WERI-Rb-1 (cell line): ENCODE data around the gene SETX.

Source experiments
- DNase-seq: peaks from one replicate; pipeline ENCODE4 v3.0.0-alpha.2; 2020
- H3K27ac ChIP-seq: fragments of 250-450 bp; sonication (Bioruptor Pico); 2 replicates; pipeline ENCODE4 v1.5.1; 2020; ENCODE audit warnings: mild to moderate bottlenecking, moderate library complexity
- H3K27me3 ChIP-seq: fragments of 250-450 bp; sonication (Bioruptor Pico); 2 replicates; pipeline ENCODE4 v1.5.1; 2021; ENCODE audit warnings: mild to moderate bottlenecking, low read depth, moderate library complexity; ENCODE audit not compliant: insufficient read depth, severe bottlenecking
- H3K36me3 ChIP-seq: fragments of 250-450 bp; sonication (Bioruptor Pico); 2 replicates; pipeline ENCODE4 v1.5.1; 2020; ENCODE audit warnings: mild to moderate bottlenecking, moderate library complexity
- H3K4me3 ChIP-seq: 2 replicates; pipeline ENCODE4 v1.5.1; 2011; ENCODE audit warnings: low read depth, mild to moderate bottlenecking, control low read depth, low read length
- H3K9me3 ChIP-seq: fragments of 250-450 bp; sonication (Bioruptor Pico); 2 replicates; pipeline ENCODE4 v1.5.1; 2021; ENCODE audit warnings: mild to moderate bottlenecking, moderate library complexity; ENCODE audit not compliant: severe bottlenecking
- TF ChIP-seq, protein P1 (sequence below): IDR thresholded peaks from 2 replicates; pipeline ENCODE4 v1.5.1; 2011; ENCODE audit warnings: low read depth, mild to moderate bottlenecking, control low read depth, inconsistent platforms, low read length

Gene SETX

DNA sequence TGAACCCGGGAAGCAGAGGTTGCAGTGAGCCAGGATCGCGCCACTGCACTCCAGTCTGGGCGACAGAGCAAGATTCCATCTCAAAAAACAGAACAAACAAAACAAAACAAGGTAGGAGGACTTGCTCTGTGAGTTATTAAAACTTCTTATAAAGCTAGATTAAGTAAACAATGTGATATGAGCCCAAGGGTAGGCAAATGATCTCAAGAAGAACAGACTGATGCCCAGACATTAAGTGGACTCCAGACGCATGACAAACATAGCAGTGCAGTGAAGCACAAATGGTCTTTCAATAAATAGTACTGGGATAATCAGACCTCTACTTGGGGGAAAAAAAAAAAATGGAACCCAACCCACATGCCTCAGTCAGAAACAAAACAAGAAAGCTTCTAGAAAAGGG, 45.7 kb downstream of the SETX start:
- H3K9me3 ChIP-seq, result no peaks in the 10 kb centered on the region
- DNase-seq, result no peak
- TF ChIP-seq, protein P1, sequence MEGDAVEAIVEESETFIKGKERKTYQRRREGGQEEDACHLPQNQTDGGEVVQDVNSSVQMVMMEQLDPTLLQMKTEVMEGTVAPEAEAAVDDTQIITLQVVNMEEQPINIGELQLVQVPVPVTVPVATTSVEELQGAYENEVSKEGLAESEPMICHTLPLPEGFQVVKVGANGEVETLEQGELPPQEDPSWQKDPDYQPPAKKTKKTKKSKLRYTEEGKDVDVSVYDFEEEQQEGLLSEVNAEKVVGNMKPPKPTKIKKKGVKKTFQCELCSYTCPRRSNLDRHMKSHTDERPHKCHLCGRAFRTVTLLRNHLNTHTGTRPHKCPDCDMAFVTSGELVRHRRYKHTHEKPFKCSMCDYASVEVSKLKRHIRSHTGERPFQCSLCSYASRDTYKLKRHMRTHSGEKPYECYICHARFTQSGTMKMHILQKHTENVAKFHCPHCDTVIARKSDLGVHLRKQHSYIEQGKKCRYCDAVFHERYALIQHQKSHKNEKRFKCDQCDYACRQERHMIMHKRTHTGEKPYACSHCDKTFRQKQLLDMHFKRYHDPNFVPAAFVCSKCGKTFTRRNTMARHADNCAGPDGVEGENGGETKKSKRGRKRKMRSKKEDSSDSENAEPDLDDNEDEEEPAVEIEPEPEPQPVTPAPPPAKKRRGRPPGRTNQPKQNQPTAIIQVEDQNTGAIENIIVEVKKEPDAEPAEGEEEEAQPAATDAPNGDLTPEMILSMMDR, result no peak
- no peak overlapping the region for H3K27ac ChIP-seq
- no peaks in the 10 kb centered on the region for H3K27me3 ChIP-seq
- no peak overlapping the region for H3K4me3 ChIP-seq
- peaks cover 59% of the 10 kb centered on the region for H3K36me3 ChIP-seq

DNA sequence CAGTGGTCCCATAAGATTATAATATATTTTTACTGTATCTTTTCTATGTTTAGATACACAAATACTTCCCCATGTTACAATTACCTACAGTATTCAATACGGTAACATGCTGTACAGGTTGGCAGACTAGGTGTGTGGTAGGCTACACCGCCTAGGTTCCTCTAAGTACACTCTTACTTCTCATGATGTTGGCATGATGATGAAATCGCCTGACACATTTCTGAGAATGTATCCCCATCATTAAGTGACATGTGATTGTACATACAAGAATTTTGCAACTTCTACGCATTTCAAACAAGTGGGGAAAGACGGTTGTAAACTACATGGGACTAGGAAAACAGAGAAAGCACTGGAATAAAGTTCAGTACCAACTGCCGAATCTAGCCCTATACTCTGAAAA, 53.3 kb downstream of the SETX start:
- H3K4me3 ChIP-seq, result no peak overlapping the region
- H3K27ac ChIP-seq, result peak overlapping the region; percentile 39; the same call in 1 of the 2 replicates
- TF ChIP-seq, protein P1, result no peak
- no peaks in the 10 kb centered on the region for H3K9me3 ChIP-seq
- peaks cover 74% of the 10 kb centered on the region for H3K36me3 ChIP-seq
- DNase-seq, result no peak
- H3K27me3 ChIP-seq, result no peaks in the 10 kb centered on the region

DNA sequence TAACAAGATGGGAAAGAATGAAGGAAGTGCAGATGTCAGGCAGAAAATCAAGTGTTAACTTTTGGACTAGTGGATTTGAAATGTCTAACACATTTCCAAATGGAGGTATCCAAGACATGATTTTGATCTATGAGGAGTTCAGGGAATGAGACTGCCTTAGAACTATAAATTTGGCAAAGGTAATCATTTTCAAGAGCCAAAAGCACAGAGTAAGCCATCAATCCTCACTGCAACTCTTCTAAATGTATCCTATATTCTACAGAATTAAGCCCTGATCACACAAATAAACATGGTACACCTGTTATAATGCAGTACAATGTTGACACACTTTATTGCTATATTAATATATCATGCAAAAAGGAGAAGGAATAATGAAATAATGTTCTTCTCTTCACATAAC, 55.6 kb downstream of the SETX start:
- no peak for DNase-seq
- no peak overlapping the region for H3K4me3 ChIP-seq
- no peaks in the 10 kb centered on the region for H3K27me3 ChIP-seq
- no peaks in the 10 kb centered on the region for H3K9me3 ChIP-seq
- TF ChIP-seq, protein P1, result no peak
- H3K27ac ChIP-seq, result no peak overlapping the region
- peaks cover 84% of the 10 kb centered on the region for H3K36me3 ChIP-seq

DNA sequence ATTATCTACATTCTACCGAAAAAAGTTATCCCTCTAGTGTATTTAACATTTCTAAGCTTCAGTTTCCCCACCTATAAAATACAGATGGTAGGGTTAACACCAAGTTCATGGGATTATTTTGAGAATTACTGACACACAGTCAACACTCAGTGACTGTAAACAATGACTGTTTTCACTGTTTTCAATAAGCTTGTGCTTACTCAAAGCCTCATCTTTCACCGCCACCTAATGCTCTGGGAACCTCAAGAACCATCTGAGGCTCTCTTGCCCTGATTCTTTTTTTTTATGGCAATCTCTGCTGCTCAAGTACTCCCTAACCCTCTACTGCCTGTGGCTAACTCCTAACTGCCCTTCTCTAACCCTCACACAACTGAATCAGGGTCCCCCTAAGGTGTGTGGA, 59.6 kb downstream of the SETX start:
- no peak overlapping the region for H3K4me3 ChIP-seq
- H3K27me3 ChIP-seq, result no peaks in the 10 kb centered on the region
- no peak overlapping the region for H3K27ac ChIP-seq
- peaks cover 88% of the 10 kb centered on the region for H3K36me3 ChIP-seq
- TF ChIP-seq, protein P1, result no peak
- H3K9me3 ChIP-seq, result no peaks in the 10 kb centered on the region
- DNase-seq, result no peak

- Histone ChIP-seq H3K27ac (no peak overlapping the region), H3K27me3 (no peaks in the 10 kb centered on the region), H3K9me3 (no peaks in the 10 kb centered on the region), H3K4me3 (no peak overlapping the region), H3K36me3 (peaks cover 80% of the 10 kb centered on the region)
- TF ChIP-seq, protein P1, result no peak
- no peak for DNase-seq
These were observed 61.6 kb downstream of the SETX start for GRCh38 chr9:132293145-132293721.

DNA sequence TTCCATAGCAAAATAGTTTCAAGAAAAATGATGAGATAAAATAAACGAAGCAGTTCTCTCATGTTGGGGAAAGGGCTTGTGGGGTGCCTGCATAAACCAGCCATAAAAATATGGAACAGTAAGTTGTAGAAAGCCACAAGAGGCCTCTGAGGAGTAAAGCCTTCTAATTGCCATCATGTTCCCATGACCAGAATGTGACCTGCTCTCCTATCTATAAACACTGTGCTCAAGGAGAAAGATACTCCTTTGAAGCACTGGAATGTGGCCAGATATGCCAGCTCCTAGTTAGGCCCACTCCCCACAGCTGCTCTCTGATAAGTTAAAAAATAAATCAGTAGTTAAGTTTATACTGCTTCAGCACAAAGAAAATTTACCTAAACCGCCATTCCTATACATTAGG, 65.8 kb downstream of the SETX start:
- Histone ChIP-seq H3K27ac (no peak overlapping the region), H3K27me3 (no peaks in the 10 kb centered on the region), H3K9me3 (no peaks in the 10 kb centered on the region), H3K4me3 (no peak overlapping the region), H3K36me3 (peaks cover 74% of the 10 kb centered on the region)
- TF ChIP-seq, protein P1, result no peak
- DNase-seq, result no peak
